ENCODE data around the gene GALNT14. TPM values are rescaled to one million over a fixed set of nuclear protein-coding genes. Genes with fewer than 3 reads are reported as not detected.

Gene GALNT14
- polyA plus RNA-seq, 4 donors = 4.9 to 47.3 (median 34.2) TPM

DNA sequence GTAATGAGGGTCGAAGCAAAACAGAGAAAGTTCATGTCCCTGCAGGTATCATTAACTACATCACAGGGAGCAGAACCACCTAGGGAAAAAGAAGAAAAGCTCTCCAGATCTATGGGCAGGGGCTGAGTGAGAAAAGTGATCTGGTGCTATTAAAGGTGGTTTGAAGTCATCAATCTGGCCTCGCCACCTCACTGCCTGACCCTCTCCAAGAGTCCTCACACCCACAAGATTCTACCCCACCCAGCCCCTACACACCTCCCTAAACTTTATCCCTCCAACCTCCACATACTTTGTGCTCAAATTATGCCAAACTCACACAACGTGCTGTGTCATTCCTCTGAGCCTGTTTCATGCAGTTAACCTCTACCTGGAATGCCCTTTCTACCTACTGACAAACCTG, 2.2 kb downstream of the GALNT14 start:
- no peak for DNase-seq (ENCODE audit: low read depth in 4 of 4, low spot score in 3 of 4)

- DNase-seq (ENCODE audit: low read depth in 4 of 4, low spot score in 3 of 4) = no peak
Measured at GRCh38 chr2:31134480-31134879, 3.8 kb downstream of the GALNT14 start.

- no peak for DNase-seq (ENCODE audit: low read depth in 4 of 4, low spot score in 3 of 4)
Measured at GRCh38 chr2:31132786-31133185, 5.5 kb downstream of the GALNT14 start.

DNA sequence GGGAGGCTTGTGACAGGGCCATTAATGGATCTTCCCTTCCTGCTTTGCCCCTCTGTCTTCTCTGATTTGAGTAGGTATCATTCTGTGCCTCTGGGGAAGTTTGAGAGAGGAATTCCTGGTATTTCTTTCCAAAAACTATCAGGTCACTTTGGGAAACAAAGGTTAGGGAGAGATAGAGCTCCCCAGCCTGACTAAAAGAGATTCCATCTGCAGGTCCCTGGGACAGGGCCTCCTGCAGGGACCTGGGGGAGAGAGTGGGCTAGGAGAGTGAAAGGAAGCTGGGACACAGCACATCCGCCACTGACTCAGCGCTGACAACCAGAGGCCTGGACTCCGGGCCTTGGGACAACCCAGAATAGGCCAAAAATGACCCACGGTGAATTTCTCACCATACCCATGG, 6.4 kb downstream of the GALNT14 start:
- no peak for DNase-seq (ENCODE audit: low read depth in 4 of 4, low spot score in 3 of 4)

GRCh38 chr2:31129375-31130171, 8.7 kb downstream of the GALNT14 start:
- no peak for DNase-seq (ENCODE audit: low read depth in 4 of 4, low spot score in 3 of 4)

- no peak for DNase-seq (ENCODE audit: low read depth in 4 of 4, low spot score in 3 of 4)
Measured at GRCh38 chr2:31127931-31128330, 10.3 kb downstream of the GALNT14 start.

DNA sequence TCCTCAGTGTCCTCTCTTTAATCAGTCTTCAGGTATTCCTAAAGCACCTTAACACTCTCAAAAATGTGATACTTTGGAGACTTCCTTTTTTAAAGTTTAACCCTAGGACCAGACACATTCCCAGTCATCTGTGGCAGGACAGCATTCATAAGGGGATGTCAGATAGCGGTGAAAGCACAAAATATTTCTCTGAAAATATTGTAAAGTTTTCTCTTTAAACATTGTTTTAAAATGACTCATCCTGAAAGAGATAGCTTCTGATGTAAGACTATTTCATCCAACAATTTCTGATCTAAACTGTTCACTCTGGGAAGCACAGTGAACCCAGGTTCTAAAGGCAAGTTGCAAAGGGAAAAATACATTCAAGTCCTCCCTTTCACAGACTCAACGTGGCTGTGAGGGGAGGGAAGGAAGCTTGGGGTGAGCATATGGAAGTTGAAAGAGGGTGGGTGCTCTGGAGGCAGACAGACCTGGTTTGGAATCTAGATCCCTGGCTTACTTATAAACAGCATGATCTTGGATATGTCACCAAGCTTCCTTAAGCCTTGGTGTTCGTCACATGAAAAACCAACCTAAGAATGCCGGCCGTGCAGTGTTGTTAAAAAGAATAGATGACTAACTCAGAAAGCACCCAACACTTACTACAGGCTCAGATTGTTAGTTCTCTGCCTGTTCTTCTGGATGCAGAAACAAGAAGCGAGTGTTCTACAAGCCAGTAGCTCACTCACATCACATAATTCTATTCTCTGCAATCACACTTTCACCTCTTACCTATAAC, 12.1 kb downstream of the GALNT14 start:
- DNase-seq (ENCODE audit: low read depth in 4 of 4, low spot score in 3 of 4) = no peak

DNA sequence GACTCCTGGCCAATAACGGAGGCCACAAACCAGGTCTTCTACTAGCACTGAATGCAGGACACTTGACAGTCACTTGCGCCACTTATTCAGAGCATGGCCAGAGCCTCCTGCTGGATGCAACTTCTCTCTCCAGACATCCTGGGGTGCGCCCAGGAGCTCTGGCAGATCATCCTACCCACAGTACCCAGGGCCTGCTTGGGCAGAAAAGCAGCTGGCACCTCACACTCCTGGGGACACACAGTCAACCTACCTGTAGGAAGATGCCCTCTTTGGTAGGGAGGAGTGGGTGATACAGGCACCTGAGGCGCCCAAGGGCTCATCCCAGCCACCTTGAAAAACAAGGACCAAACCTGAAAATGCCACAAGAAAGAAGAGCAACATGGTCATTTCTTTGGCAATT, 13.3 kb downstream of the GALNT14 start:
- no peak for DNase-seq (ENCODE audit: low read depth in 4 of 4, low spot score in 3 of 4)

GRCh38 chr2:31122133-31122532, 16.1 kb downstream of the GALNT14 start:
- DNase-seq (ENCODE audit: low read depth in 4 of 4, low spot score in 3 of 4) = no peak

GRCh38 chr2:31113765-31114164, 24.5 kb downstream of the GALNT14 start:
- DNase-seq (ENCODE audit: low read depth in 4 of 4, low spot score in 3 of 4) = no peak

DNA sequence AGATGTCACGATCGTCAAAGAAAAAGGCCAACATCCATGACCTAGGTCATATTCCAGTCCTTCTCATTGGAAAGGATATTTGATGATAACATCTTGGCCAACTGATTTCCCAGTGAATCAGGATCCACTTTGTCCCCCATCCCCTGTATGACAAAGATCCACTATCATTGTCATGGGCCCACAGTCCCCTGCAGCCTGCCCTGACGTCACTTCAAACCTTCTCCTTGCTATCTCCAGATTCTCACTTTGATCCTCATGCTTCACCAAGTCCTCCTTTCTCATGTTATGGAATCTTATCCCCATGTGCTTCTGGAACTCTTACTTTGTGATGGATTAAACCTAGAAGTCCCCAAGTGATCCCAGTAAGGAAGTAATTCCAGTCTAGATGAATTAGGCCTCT, 25.7 kb downstream of the GALNT14 start:
- DNase-seq (ENCODE audit: low read depth in 4 of 4, low spot score in 3 of 4) = no peak

DNA sequence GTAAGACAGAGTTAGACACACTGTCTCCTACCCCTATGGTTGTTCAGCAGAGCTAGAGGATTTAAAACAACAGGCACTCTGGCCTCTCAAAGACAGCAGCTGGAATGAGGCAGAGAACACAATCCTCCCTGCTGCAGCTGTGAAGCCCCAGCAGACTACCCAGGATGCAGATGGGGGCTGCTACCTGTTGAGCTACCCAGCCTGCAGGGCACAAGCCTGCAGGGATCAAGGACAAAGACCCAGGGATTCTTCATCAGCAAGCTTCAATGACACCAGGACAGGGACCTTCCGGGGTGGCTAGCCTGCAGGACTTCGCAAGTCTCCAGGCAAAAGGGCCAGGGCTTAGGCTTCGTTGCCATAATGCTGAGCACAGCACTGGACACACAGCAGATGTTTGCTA, 27.2 kb downstream of the GALNT14 start:
- no peak for DNase-seq (ENCODE audit: low read depth in 4 of 4, low spot score in 3 of 4)

GRCh38 chr2:31110431-31110830, 27.8 kb downstream of the GALNT14 start:
- DNase-seq (ENCODE audit: low read depth in 4 of 4, low spot score in 3 of 4) = no peak

DNA sequence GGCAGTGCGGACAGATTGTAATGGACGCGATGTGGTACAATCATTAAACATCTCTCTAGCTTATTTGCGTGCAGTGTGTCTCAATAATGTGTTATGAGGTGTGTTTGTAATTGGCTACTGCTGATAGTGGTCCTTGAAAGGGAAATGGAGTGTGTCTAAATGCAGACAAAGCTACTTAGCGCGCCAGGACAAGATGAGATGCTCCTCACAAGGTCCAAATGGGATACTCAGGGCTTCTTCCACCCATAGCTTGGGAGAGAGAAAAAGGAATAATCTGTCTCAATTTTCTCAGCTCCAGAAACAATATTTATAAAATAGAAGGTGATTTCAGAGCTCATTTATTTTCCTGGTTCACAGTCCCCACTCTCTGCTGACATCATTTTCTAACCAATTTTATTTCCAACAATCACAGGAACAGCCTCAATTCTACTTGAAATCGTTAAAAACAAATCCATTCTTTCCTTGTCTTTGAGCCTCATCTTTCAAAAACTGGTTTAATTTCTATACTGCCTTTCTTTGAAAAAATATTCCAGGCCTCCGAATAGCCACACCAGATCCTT, 28.5 kb downstream of the GALNT14 start:
- no peak for DNase-seq (ENCODE audit: low read depth in 4 of 4, low spot score in 3 of 4)

DNA sequence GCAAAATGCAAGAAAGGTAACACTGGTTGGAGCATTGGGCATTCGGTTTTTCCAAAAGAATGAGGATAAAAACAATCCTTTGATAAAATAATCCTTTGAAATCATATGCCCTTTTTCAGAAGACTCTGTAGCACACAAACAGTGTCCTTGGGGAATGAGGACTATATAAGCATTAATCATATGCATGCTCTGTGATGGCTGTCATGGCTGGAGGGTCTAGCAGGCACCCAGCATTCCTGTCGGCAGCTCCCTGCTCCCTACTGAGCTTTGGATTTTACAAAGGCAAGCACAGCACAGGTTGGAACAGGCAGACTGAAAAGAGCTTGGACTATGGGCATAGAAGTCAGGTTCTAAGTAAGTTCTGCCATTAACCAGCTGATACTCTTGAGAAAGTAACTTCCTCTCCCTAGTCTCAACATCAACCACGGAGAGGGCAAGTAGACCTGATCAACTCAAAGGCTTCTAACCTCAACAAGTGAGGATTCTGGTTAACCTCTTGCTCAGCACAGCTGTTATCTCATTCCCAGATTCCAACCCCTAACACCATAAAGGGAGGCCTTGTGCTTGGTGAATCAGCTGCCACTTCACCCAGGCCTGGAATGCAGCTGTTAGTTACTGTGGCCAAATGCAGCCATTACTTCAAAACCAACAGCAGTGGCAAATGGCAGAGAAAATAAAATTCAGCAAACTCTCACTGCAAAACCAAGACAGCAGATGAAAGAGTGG, 29.5 kb downstream of the GALNT14 start:
- no peak for DNase-seq (ENCODE audit: low read depth in 4 of 4, low spot score in 3 of 4)

- peak in 1 of 4 donors; percentile 15 for DNase-seq (ENCODE audit: low read depth in 4 of 4, low spot score in 3 of 4)
Measured at GRCh38 chr2:31107591-31108300, 30.5 kb downstream of the GALNT14 start.

GRCh38 chr2:31101701-31102100, 36.5 kb downstream of the GALNT14 start:
- no peak for DNase-seq (ENCODE audit: low read depth in 4 of 4, low spot score in 3 of 4)

- DNase-seq (ENCODE audit: low read depth in 4 of 4, low spot score in 3 of 4) = no peak
Measured at GRCh38 chr2:31097962-31098613, 40.2 kb downstream of the GALNT14 start.

- DNase-seq (ENCODE audit: low read depth in 4 of 4, low spot score in 3 of 4) = no peak
Measured at GRCh38 chr2:31090188-31090587, 48.1 kb downstream of the GALNT14 start.

GRCh38 chr2:31089645-31090044, 48.6 kb downstream of the GALNT14 start:
- DNase-seq (ENCODE audit: low read depth in 4 of 4, low spot score in 3 of 4) = no peak

Data from left renal pelvis (tissue), 4 donors.